OCI-LY3 (cell line): ENCODE data around the gene IFNG.

Experiments
- EZH2phosphoT487 ChIP-seq: fragments of 200-600 bp; shearing (Covaris generic); IDR thresholded peaks from 2 replicates; pipeline ENCODE4 v1.6.1; 2018; ENCODE audit warnings: antibody characterized with exemption, mixed run types, low read depth
- TF ChIP-seq, protein P1 (sequence below): fragments of 200-600, 300-600 bp; sonication (generic); IDR thresholded peaks from 2 replicates; pipeline ENCODE4 v1.5.1; 2014; ENCODE audit warnings: antibody characterized with exemption, low read length, low read depth

DNA sequence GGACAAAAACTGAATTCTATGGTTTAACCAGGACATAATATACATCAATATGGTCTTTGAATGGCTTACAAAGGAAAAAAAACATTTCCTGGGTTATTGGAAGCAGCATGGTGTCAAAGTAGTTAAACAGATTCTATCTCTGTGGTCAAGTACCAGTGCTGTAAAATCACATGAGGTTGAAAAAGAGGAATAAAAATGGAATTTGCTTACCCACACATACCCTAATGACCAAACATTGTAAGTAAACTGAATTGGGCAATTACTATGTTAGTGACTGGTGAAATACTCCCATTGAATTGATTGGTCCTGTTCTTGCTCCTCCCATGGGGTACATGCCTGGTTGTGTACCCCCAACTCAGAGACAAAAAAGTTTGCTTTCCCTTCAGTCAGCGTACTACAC, 19.6 kb downstream of the IFNG start:
- TF ChIP-seq, protein P1, sequence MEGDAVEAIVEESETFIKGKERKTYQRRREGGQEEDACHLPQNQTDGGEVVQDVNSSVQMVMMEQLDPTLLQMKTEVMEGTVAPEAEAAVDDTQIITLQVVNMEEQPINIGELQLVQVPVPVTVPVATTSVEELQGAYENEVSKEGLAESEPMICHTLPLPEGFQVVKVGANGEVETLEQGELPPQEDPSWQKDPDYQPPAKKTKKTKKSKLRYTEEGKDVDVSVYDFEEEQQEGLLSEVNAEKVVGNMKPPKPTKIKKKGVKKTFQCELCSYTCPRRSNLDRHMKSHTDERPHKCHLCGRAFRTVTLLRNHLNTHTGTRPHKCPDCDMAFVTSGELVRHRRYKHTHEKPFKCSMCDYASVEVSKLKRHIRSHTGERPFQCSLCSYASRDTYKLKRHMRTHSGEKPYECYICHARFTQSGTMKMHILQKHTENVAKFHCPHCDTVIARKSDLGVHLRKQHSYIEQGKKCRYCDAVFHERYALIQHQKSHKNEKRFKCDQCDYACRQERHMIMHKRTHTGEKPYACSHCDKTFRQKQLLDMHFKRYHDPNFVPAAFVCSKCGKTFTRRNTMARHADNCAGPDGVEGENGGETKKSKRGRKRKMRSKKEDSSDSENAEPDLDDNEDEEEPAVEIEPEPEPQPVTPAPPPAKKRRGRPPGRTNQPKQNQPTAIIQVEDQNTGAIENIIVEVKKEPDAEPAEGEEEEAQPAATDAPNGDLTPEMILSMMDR: no peak
- TF ChIP-seq EZH2phosphoT487: no peak
